GM12878 (cell line): ENCODE results near the gene TMED10. TPM values are rescaled to one million over a fixed set of nuclear protein-coding genes. Genes with fewer than 3 reads are reported as not detected.

Experiments used
- ATAC-seq: fragments of 200-7000 bp; cut with Tn5 transposase; 3 replicates; pipeline ENCODE4 v1.9.1; 2020; ENCODE audit warnings: mild to moderate bottlenecking, moderate library complexity
- BruUV-seq: library from RNA; stranded (reverse); fragments of 400-500 nt; replicated peaks from 2 replicates; lab custom pipeline; 2021; lab: Mats Ljungman, UMichigan
- CTCF ChIA-PET: fragments of 300-600 bp; sonication (Branson Sonifier 250); formaldehyde crosslinking; extraction: SDS; loops from one replicate; lab custom pipeline; 2021; ENCODE audit warnings: inconsistent platforms; lab: Yijun Ruan, JAX
- POLR2A ChIA-PET: fragments of 350-600 bp; formaldehyde crosslinking; extraction: SDS; loops from one replicate; lab custom pipeline; 2021; ENCODE audit warnings: inconsistent platforms; lab: Charles Lee
- RAD21 ChIA-PET: fragments of 300-600 bp; sonication (Branson Sonifier 250); formaldehyde crosslinking; loops from one replicate; lab custom pipeline; 2023; ENCODE audit warnings: antibody characterized with exemption; ENCODE audit not compliant: unreplicated experiment; lab: Charles Lee
- SMC1A ChIA-PET: fragments of 300-600 bp; sonication (Branson Sonifier 250); formaldehyde crosslinking; loops from one replicate; lab custom pipeline; 2023; ENCODE audit not compliant: unreplicated experiment, uncharacterized antibody; lab: Charles Lee
- DNase-seq: peaks from one replicate; pipeline ENCODE4 v3.0.0-alpha.2; 2011; ENCODE audit warnings: low read depth, low spot score
- FAIRE-seq: peaks from 3 replicates; lab custom pipeline; 2011; peaks lifted over from hg19 to GRCh38; lab: Jason Lieb, UNC
- H2AFZ ChIP-seq: 2 replicates; pipeline ENCODE4 v1.6.0; 2011; ENCODE audit warnings: low read depth, low read length, control low read depth; ENCODE audit not compliant: control insufficient read depth
- H3K27ac ChIP-seq: 2 replicates; pipeline ENCODE4 v1.5.1; 2011; ENCODE audit warnings: control low read depth; ENCODE audit not compliant: control insufficient read depth, insufficient read depth
- H3K27me3 ChIP-seq, 2 experiments: replicated peaks in 1 of 2; 2 replicates each; pipeline versions ENCODE4 v1.6.0 to v1.6.1; 2011; ENCODE audit warnings: low read length in 1 of 2; ENCODE audit not compliant: control insufficient read depth in 2 of 2, insufficient read depth in 2 of 2
- H3K36me3 ChIP-seq, 2 experiments: 2 replicates each; pipeline ENCODE4 v1.5.1; 2011; ENCODE audit warnings: low read length in 1 of 2; ENCODE audit not compliant: control insufficient read depth in 2 of 2, insufficient read depth in 2 of 2
- H3K4me1 ChIP-seq: 2 replicates; pipeline ENCODE4 v1.6.1; 2011; ENCODE audit warnings: mild to moderate bottlenecking, low read length, moderate library complexity, mixed read lengths; ENCODE audit not compliant: control insufficient read depth, insufficient read depth
- H3K4me2 ChIP-seq: 2 replicates; pipeline ENCODE4 v1.6.0; 2011; ENCODE audit warnings: control low read depth; ENCODE audit not compliant: control insufficient read depth, insufficient read depth
- H3K4me3 ChIP-seq: fragments of 200-600 bp; sonication (generic); 2 replicates; pipeline ENCODE4 v1.5.1; 2016
- H3K79me2 ChIP-seq: 2 replicates; pipeline ENCODE4 v1.6.0; 2011; ENCODE audit warnings: low read length; ENCODE audit not compliant: control insufficient read depth, insufficient read depth
- H3K9ac ChIP-seq: 2 replicates; pipeline ENCODE4 v1.8.0; 2011; ENCODE audit warnings: low read length, control low read depth, mixed read lengths; ENCODE audit not compliant: control insufficient read depth, insufficient read depth
- H3K9me3 ChIP-seq: replicated peaks from 3 replicates; pipeline ENCODE4 v1.5.1; 2011; ENCODE audit warnings: mild to moderate bottlenecking, low read length; ENCODE audit not compliant: control insufficient read depth, insufficient read depth
- H4K20me1 ChIP-seq: 2 replicates; pipeline ENCODE4 v1.6.0; 2011; ENCODE audit not compliant: control insufficient read depth, insufficient read depth
- ASH2L ChIP-seq: fragments of 300-600, 200-600 bp; sonication (generic); IDR thresholded peaks from 2 replicates; pipeline ENCODE4 v1.6.1; 2017; ENCODE audit warnings: low read depth, mild to moderate bottlenecking, borderline replicate concordance
- BMI1 ChIP-seq: fragments of 450-650 bp; IDR thresholded peaks from 2 replicates; pipeline ENCODE4 v1.6.1; 2016; ENCODE audit warnings: mild to moderate bottlenecking, moderate library complexity, borderline replicate concordance
- CBFB ChIP-seq: IDR thresholded peaks from 2 replicates; pipeline ENCODE4 v1.6.1; 2016; ENCODE audit warnings: antibody characterized with exemption, low read depth
- CBX3 ChIP-seq: fragments of 200-600 bp; sonication (generic); IDR thresholded peaks from 2 replicates; pipeline ENCODE4 v1.6.1; 2016; ENCODE audit warnings: low read depth, borderline replicate concordance
- EED ChIP-seq: sonication (generic); IDR thresholded peaks from 2 replicates; pipeline ENCODE4 v1.6.1; 2016; ENCODE audit warnings: antibody characterized with exemption, low read depth
- IRF4 ChIP-seq: IDR thresholded peaks from 2 replicates; pipeline ENCODE4 v1.6.1; 2011; ENCODE audit warnings: low read depth, low read length
- PML ChIP-seq: IDR thresholded peaks from 2 replicates; pipeline ENCODE4 v1.6.1; 2012; ENCODE audit warnings: low read length, inconsistent platforms
- TBL1XR1 ChIP-seq: IDR thresholded peaks from 2 replicates; pipeline ENCODE4 v1.6.1; 2012; ENCODE audit warnings: low read depth, low read length, improper control_type of control experiment
- ZNF24 ChIP-seq: fragments of 450-650 bp; IDR thresholded peaks from 2 replicates; pipeline ENCODE4 v1.6.1; 2017; ENCODE audit warnings: antibody characterized with exemption, mild to moderate bottlenecking
- WGBS: methylation state at CpG from one replicate; pipeline ENCODE4 v1.1.6; 2016; ENCODE audit warnings: low lambda C conversion rate; ENCODE audit not compliant: insufficient replicate concordance, insufficient coverage; ENCODE audit errors: missing lambda C conversion rate; 5-methylcytosine and 5-hydroxymethylcytosine counted together
- in situ Hi-C: fragments of 300-500 bp; cut with MboI; formaldehyde crosslinking; loops from 9 replicates; pipeline ENCODE4 v1.14.3; 2018; ENCODE audit warnings: mixed read lengths
- intact Hi-C: fragments of 100-400 bp; cut with micrococcal nuclease; formaldehyde crosslinking; loops from one replicate; pipeline ENCODE4 v1.14.2; 2022; ENCODE audit not compliant: unreplicated experiment
- polyA plus RNA-seq, 11 experiments: library from polyadenylated mRNA; depleted of rRNA in 4 of 11; unstranded in 6 of 11; stranded (reverse) in 5 of 11; fragments of >200 nt; fragmentation: Nextera tagmentation in 4 of 11; fragmentation: Illumina TruSeq in 1 of 11; extraction: Ambion mirVana in 4 of 11; extraction: Trizol in 1 of 11; gene quantifications; 1 replicate in 1 of 11; 2 replicates in 10 of 11; pipeline versions ENCODE4 v1.2.1 to v1.2.3, GENCODE V29; 2011 to 2016; ENCODE audit warnings: inconsistent platforms in 2 of 11, missing spikeins in 2 of 11, low read depth in 1 of 11
- small RNA-seq: library from RNA; depleted of rRNA; stranded (forward); fragments of <200 nt; gene quantifications from one replicate; pipeline ENCODE3, GENCODE V24; 2014
- total RNA-seq, 4 experiments: library from RNA; depleted of rRNA in 3 of 4; stranded (reverse); fragments of >200 nt in 3 of 4; fragmentation: Illumina TruSeq in 1 of 4; extraction: Trizol in 1 of 4; gene quantifications; 2 replicates each; pipeline versions ENCODE4 v1.2.1 to v1.2.3, GENCODE V29; 2013 to 2021
- TF ChIP-seq, protein P1 (sequence below): IDR thresholded peaks from 2 replicates; pipeline ENCODE4 v1.6.1; 2012; ENCODE audit warnings: low read depth, low read length, improper control_type of control experiment
- TF ChIP-seq, protein P2 (sequence below): IDR thresholded peaks from 2 replicates; pipeline ENCODE4 v1.6.1; 2011; ENCODE audit warnings: borderline replicate concordance, low read depth, mild to moderate bottlenecking, moderate library complexity, low read length; ENCODE audit not compliant: insufficient read depth, poor library complexity, severe bottlenecking

TMED10 gene
- total and polyA plus RNA-seq, 10 of the 15 experiments (the other 5 are each of a cell fraction or from before 2014, with no cell fraction given): 99.8 to 270 (median 180) TPM

- POLR2A ChIA-PET: no interaction called here
- SMC1A ChIA-PET: interaction anchor here (0.6 kb wide), 2 partner anchors 290 to 683 kb away, joined by 3 read pairs; no protein-coding TSS in a partner anchor
- TF ChIP-seq IRF4: no peak
- TF ChIP-seq, protein P1, sequence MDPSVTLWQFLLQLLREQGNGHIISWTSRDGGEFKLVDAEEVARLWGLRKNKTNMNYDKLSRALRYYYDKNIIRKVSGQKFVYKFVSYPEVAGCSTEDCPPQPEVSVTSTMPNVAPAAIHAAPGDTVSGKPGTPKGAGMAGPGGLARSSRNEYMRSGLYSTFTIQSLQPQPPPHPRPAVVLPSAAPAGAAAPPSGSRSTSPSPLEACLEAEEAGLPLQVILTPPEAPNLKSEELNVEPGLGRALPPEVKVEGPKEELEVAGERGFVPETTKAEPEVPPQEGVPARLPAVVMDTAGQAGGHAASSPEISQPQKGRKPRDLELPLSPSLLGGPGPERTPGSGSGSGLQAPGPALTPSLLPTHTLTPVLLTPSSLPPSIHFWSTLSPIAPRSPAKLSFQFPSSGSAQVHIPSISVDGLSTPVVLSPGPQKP: no peak
- TF ChIP-seq CBX3: no peak
- TF ChIP-seq EED: no peak
- TF ChIP-seq BMI1: no peak
- no peak for TF ChIP-seq ASH2L
- TF ChIP-seq, protein P2, sequence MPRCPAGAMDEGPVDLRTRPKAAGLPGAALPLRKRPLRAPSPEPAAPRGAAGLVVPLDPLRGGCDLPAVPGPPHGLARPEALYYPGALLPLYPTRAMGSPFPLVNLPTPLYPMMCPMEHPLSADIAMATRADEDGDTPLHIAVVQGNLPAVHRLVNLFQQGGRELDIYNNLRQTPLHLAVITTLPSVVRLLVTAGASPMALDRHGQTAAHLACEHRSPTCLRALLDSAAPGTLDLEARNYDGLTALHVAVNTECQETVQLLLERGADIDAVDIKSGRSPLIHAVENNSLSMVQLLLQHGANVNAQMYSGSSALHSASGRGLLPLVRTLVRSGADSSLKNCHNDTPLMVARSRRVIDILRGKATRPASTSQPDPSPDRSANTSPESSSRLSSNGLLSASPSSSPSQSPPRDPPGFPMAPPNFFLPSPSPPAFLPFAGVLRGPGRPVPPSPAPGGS: no peak
- TF ChIP-seq TBL1XR1: no peak
- no peak for TF ChIP-seq PML
- no peak for TF ChIP-seq ZNF24
- no peak for TF ChIP-seq CBFB
- TF ChIP-seq, all 136 proteins: peak for 0
Measured at GRCh38 chr14:75081660-75082229, 94.7 kb downstream of the TMED10 start.

More at GRCh38 chr14:75081660-75082229, 94.7 kb downstream of the TMED10 start:
- in situ Hi-C loops: no loop called here
- Histone ChIP-seq H3K9ac (no peak overlapping the region), H3K27me3 (no peaks in the 10 kb centered on the region), H3K79me2 (no peaks in the 10 kb centered on the region), H3K27ac (no peak overlapping the region), H3K4me1 (no peaks in the 10 kb centered on the region), H3K9me3 (no peaks in the 10 kb centered on the region), H4K20me1 (no peaks in the 10 kb centered on the region), H3K4me3 (no peak overlapping the region), H3K36me3 (peaks cover 4 to 21% of the 10 kb centered on the region in 2 experiments; a peak in 3 of 4 replicates), H3K4me2 (no peak overlapping the region), H2AFZ (no peak overlapping the region)
- intact Hi-C loops: no loop called here
- DNase-seq (no peak), FAIRE-seq (no peak), ATAC-seq (no peak)
- no TSS peak for BruUV-seq
- ChIA-PET CTCF (interaction anchor here (0.8 to 2.3 kb wide), 2 partner anchors 210 to 221 kb away, joined by 3 to 6 read pairs; no protein-coding TSS in a partner anchor), RAD21 (interaction anchor here (1.2 kb wide), 1 partner anchor 220 kb away, joined by 3 read pairs; no protein-coding TSS in a partner anchor)
- WGBS: 92% methylated on average over 2 of the region's 2 CpGs

Small RNA genes within 50 kb of the gene (small RNA-seq; reads per million reads assigned to genes)
- gene HIF1AP1 (not detected), gene RNU4ATAC14P (not detected)

Other genes starting within 250 kb of the TMED10 start
- 0.76 and 0.79 TPM in 2 replicates for gene PGF, start 221.0 kb downstream of the TMED10 start, total RNA-seq (2014; rRNA removed)
- gene PGF, start 221.0 kb downstream of the TMED10 start, total RNA-seq (2014; rRNA removed; fragmentation: Illumina TruSeq; extraction: Trizol): 0.40 and 0.46 TPM in 2 replicates
- 1.0 and 1.1 TPM in 2 replicates for gene PGF, start 221.0 kb downstream of the TMED10 start, total RNA-seq (2021)
- gene PGF, start 221.0 kb downstream of the TMED10 start, polyA plus RNA-seq (2011; rRNA removed): 2.4 and 5.5 TPM in 2 replicates
- gene PGF, start 221.0 kb downstream of the TMED10 start, polyA plus RNA-seq (2014; fragmentation: Illumina TruSeq; extraction: Trizol): 0.27 and 0.32 TPM in 2 replicates
- under 1 TPM; 0.11 to 0.16 TPM for gene PGF, start 221.0 kb downstream of the TMED10 start, polyA plus RNA-seq (2014; fragmentation: Nextera tagmentation; extraction: Ambion mirVana)
- 0.46 and 0.66 TPM in 2 replicates for gene PGF, start 221.0 kb downstream of the TMED10 start, polyA plus RNA-seq (2014; rRNA removed)
- 1 to 10 TPM; 3.5 to 4.2 TPM for gene PGF, start 221.0 kb downstream of the TMED10 start, polyA plus RNA-seq (2016; fragmentation: Nextera tagmentation; extraction: Ambion mirVana)
- 54.4 and 68.7 TPM in 2 replicates for gene EIF2B2, start 173.7 kb downstream of the TMED10 start, total RNA-seq (2014; rRNA removed)
- 36.9 and 39.6 TPM in 2 replicates for gene EIF2B2, start 173.7 kb downstream of the TMED10 start, total RNA-seq (2014; rRNA removed; fragmentation: Illumina TruSeq; extraction: Trizol)
- gene EIF2B2, start 173.7 kb downstream of the TMED10 start, total RNA-seq (2021): 52.5 and 58.6 TPM in 2 replicates
- 125 and 168 TPM in 2 replicates for gene EIF2B2, start 173.7 kb downstream of the TMED10 start, polyA plus RNA-seq (2011; rRNA removed)
- gene EIF2B2, start 173.7 kb downstream of the TMED10 start, polyA plus RNA-seq (2014; fragmentation: Illumina TruSeq; extraction: Trizol): 72.5 and 78.8 TPM in 2 replicates
- 10 to 100 TPM; 17.4 to 32.3 TPM for gene EIF2B2, start 173.7 kb downstream of the TMED10 start, polyA plus RNA-seq (2014; fragmentation: Nextera tagmentation; extraction: Ambion mirVana)
- 72.2 and 91.4 TPM in 2 replicates for gene EIF2B2, start 173.7 kb downstream of the TMED10 start, polyA plus RNA-seq (2014; rRNA removed)
- gene EIF2B2, start 173.7 kb downstream of the TMED10 start, polyA plus RNA-seq (2016; fragmentation: Nextera tagmentation; extraction: Ambion mirVana): 10 to 100 TPM; 85.8 to 94.4 TPM
- gene MLH3, start 125.1 kb downstream of the TMED10 start, total RNA-seq (2014; rRNA removed): 17.1 and 24.5 TPM in 2 replicates
- gene MLH3, start 125.1 kb downstream of the TMED10 start, total RNA-seq (2014; rRNA removed; fragmentation: Illumina TruSeq; extraction: Trizol): 29.8 and 31.2 TPM in 2 replicates
- gene MLH3, start 125.1 kb downstream of the TMED10 start, total RNA-seq (2021): 22.4 and 23.8 TPM in 2 replicates
- 26.8 and 34.2 TPM in 2 replicates for gene MLH3, start 125.1 kb downstream of the TMED10 start, polyA plus RNA-seq (2011; rRNA removed)
- 21.3 and 31.2 TPM in 2 replicates for gene MLH3, start 125.1 kb downstream of the TMED10 start, polyA plus RNA-seq (2014; fragmentation: Illumina TruSeq; extraction: Trizol)
- 10 to 100 TPM; 17.9 to 23.4 TPM for gene MLH3, start 125.1 kb downstream of the TMED10 start, polyA plus RNA-seq (2014; fragmentation: Nextera tagmentation; extraction: Ambion mirVana)
- 12.6 and 13.0 TPM in 2 replicates for gene MLH3, start 125.1 kb downstream of the TMED10 start, polyA plus RNA-seq (2014; rRNA removed)
- gene MLH3, start 125.1 kb downstream of the TMED10 start, polyA plus RNA-seq (2016; fragmentation: Nextera tagmentation; extraction: Ambion mirVana): 10 to 100 TPM; 15.1 to 15.8 TPM
- gene ACYP1, start 112.6 kb downstream of the TMED10 start, total RNA-seq (2014; rRNA removed): 25.3 and 26.3 TPM in 2 replicates
- gene ACYP1, start 112.6 kb downstream of the TMED10 start, total RNA-seq (2014; rRNA removed; fragmentation: Illumina TruSeq; extraction: Trizol): 25.3 and 30.5 TPM in 2 replicates
- gene ACYP1, start 112.6 kb downstream of the TMED10 start, total RNA-seq (2021): 14.9 and 18.2 TPM in 2 replicates
- gene ACYP1, start 112.6 kb downstream of the TMED10 start, polyA plus RNA-seq (2011; rRNA removed): 52.6 and 80.6 TPM in 2 replicates
- 28.6 and 31.7 TPM in 2 replicates for gene ACYP1, start 112.6 kb downstream of the TMED10 start, polyA plus RNA-seq (2014; fragmentation: Illumina TruSeq; extraction: Trizol)
- 10 to 100 TPM; 48.5 to 49.4 TPM for gene ACYP1, start 112.6 kb downstream of the TMED10 start, polyA plus RNA-seq (2014; fragmentation: Nextera tagmentation; extraction: Ambion mirVana)
- 30.7 and 38.6 TPM in 2 replicates for gene ACYP1, start 112.6 kb downstream of the TMED10 start, polyA plus RNA-seq (2014; rRNA removed)
- 10 to 100 TPM; 49.8 TPM for gene ACYP1, start 112.6 kb downstream of the TMED10 start, polyA plus RNA-seq (2016; fragmentation: Nextera tagmentation; extraction: Ambion mirVana)
- gene ZC2HC1C, start 107.0 kb downstream of the TMED10 start, total RNA-seq (2014; rRNA removed): 1.8 and 2.2 TPM in 2 replicates
- 1.8 and 2.0 TPM in 2 replicates for gene ZC2HC1C, start 107.0 kb downstream of the TMED10 start, total RNA-seq (2014; rRNA removed; fragmentation: Illumina TruSeq; extraction: Trizol)
- gene ZC2HC1C, start 107.0 kb downstream of the TMED10 start, total RNA-seq (2021): 1.1 and 1.7 TPM in 2 replicates
- 0.71 and 0.92 TPM in 2 replicates for gene ZC2HC1C, start 107.0 kb downstream of the TMED10 start, polyA plus RNA-seq (2011; rRNA removed)
- gene ZC2HC1C, start 107.0 kb downstream of the TMED10 start, polyA plus RNA-seq (2014; fragmentation: Illumina TruSeq; extraction: Trizol): 0.90 and 1.2 TPM in 2 replicates
- 1 to 10 TPM; 1.3 to 1.4 TPM for gene ZC2HC1C, start 107.0 kb downstream of the TMED10 start, polyA plus RNA-seq (2014; fragmentation: Nextera tagmentation; extraction: Ambion mirVana)
- gene ZC2HC1C, start 107.0 kb downstream of the TMED10 start, polyA plus RNA-seq (2014; rRNA removed): 1.7 and 2.4 TPM in 2 replicates
- 1 to 10 TPM; 2.9 to 3.7 TPM for gene ZC2HC1C, start 107.0 kb downstream of the TMED10 start, polyA plus RNA-seq (2016; fragmentation: Nextera tagmentation; extraction: Ambion mirVana)
- gene NEK9, start 49.6 kb downstream of the TMED10 start, total RNA-seq (2014; rRNA removed): 39.8 and 48.1 TPM in 2 replicates
- gene NEK9, start 49.6 kb downstream of the TMED10 start, total RNA-seq (2014; rRNA removed; fragmentation: Illumina TruSeq; extraction: Trizol): 24.7 and 26.9 TPM in 2 replicates
- gene NEK9, start 49.6 kb downstream of the TMED10 start, total RNA-seq (2021): 78.8 and 83.0 TPM in 2 replicates
- gene NEK9, start 49.6 kb downstream of the TMED10 start, polyA plus RNA-seq (2011; rRNA removed): 51.3 and 60.0 TPM in 2 replicates
- gene NEK9, start 49.6 kb downstream of the TMED10 start, polyA plus RNA-seq (2014; fragmentation: Illumina TruSeq; extraction: Trizol): 43.0 and 55.3 TPM in 2 replicates
- gene NEK9, start 49.6 kb downstream of the TMED10 start, polyA plus RNA-seq (2014; fragmentation: Nextera tagmentation; extraction: Ambion mirVana): 10 to 100 TPM in 1 of 2 experiments, 1 to 10 TPM in 1; 6.0 to 15.7 TPM
- gene NEK9, start 49.6 kb downstream of the TMED10 start, polyA plus RNA-seq (2014; rRNA removed): 61.9 and 64.5 TPM in 2 replicates
- 10 to 100 TPM; 43.4 to 46.1 TPM for gene NEK9, start 49.6 kb downstream of the TMED10 start, polyA plus RNA-seq (2016; fragmentation: Nextera tagmentation; extraction: Ambion mirVana)
- gene FOS, start 102.2 kb upstream of the TMED10 start, total RNA-seq (2014; rRNA removed): 0.05 and 0.40 TPM in 2 replicates
- 0.09 and 0.13 TPM in 2 replicates for gene FOS, start 102.2 kb upstream of the TMED10 start, total RNA-seq (2014; rRNA removed; fragmentation: Illumina TruSeq; extraction: Trizol)
- gene FOS, start 102.2 kb upstream of the TMED10 start, total RNA-seq (2021): 0.43 and 0.64 TPM in 2 replicates
- gene FOS, start 102.2 kb upstream of the TMED10 start, polyA plus RNA-seq (2011; rRNA removed): 0.95 TPM in 2 replicates
- 0.10 TPM in 1 of 2 replicates, not detected in the other for gene FOS, start 102.2 kb upstream of the TMED10 start, polyA plus RNA-seq (2014; fragmentation: Illumina TruSeq; extraction: Trizol)
- under 1 TPM; 0.02 to 0.13 TPM for gene FOS, start 102.2 kb upstream of the TMED10 start, polyA plus RNA-seq (2014; fragmentation: Nextera tagmentation; extraction: Ambion mirVana)
- gene FOS, start 102.2 kb upstream of the TMED10 start, polyA plus RNA-seq (2014; rRNA removed): 0.10 and 0.36 TPM in 2 replicates
- under 1 TPM; 0.67 to 0.75 TPM for gene FOS, start 102.2 kb upstream of the TMED10 start, polyA plus RNA-seq (2016; fragmentation: Nextera tagmentation; extraction: Ambion mirVana)